Measurements from ENCODE around the gene CAND2.

DNA sequence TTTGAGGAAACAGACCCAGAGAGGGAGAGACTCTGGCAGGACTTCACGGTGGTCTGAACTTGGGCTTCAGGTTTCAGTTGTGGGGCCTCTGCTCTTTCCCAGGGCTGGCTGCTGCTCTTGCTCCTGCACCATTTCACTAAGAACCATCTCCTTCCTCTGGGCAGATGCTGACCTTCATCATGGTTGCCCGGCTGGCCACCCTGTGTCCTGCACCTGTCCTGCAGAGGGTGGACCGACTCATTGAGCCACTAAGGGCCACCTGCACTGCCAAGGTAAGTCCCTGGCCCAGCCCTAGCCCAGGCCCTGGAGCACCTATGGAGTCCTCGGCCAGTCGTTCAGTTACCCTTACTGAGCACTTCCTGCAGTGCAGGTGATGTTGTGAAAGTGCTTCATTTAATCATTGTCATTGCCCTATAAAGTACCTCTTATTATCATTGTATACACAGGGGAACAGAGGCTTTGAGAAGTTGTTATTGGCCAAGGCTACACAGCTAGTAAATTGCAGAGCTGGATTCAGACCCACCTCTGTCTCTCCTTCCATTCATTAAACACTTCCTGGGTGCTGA lies 34.9 kb downstream of the CAND2 start:
- TF ChIP-seq, protein P1, sequence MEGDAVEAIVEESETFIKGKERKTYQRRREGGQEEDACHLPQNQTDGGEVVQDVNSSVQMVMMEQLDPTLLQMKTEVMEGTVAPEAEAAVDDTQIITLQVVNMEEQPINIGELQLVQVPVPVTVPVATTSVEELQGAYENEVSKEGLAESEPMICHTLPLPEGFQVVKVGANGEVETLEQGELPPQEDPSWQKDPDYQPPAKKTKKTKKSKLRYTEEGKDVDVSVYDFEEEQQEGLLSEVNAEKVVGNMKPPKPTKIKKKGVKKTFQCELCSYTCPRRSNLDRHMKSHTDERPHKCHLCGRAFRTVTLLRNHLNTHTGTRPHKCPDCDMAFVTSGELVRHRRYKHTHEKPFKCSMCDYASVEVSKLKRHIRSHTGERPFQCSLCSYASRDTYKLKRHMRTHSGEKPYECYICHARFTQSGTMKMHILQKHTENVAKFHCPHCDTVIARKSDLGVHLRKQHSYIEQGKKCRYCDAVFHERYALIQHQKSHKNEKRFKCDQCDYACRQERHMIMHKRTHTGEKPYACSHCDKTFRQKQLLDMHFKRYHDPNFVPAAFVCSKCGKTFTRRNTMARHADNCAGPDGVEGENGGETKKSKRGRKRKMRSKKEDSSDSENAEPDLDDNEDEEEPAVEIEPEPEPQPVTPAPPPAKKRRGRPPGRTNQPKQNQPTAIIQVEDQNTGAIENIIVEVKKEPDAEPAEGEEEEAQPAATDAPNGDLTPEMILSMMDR (IDR thresholded peaks at IDR 0.05; ENCODE audit: poor library complexity, severe bottlenecking) = no peak
- no peak for TF ChIP-seq EP300 (conservative IDR thresholded peaks at IDR 0.05; ENCODE audit: poor library complexity, severe bottlenecking)
- TF ChIP-seq SMC3 (conservative IDR thresholded peaks at IDR 0.05; ENCODE audit: poor library complexity) = no peak
- no peak for TF ChIP-seq EZH2 (IDR thresholded peaks at IDR 0.05; ENCODE audit: borderline replicate concordance, insufficient read depth, low read length, poor library complexity, severe bottlenecking)
- TF ChIP-seq POLR2AphosphoS5 (IDR thresholded peaks at IDR 0.05) = no peak

Measured in neural cell (in vitro differentiated cells).